Left forelimb (tissue), 1 donor: Measurements from ENCODE around the gene EPB41L5.
"Not testable (repeated sequence)": the region's sequence is repeated elsewhere in the genome, so short reads cannot be mapped to it uniquely, and the experiment has no call there.

Experiments used
- DNase-seq: peaks from one replicate; pipeline ENCODE4 v3.0.0-alpha.2; 2018; ENCODE audit warnings: low spot score

EPB41L5 gene

GRCh38 chr2:120199817-120200459 is 187.1 kb downstream of the EPB41L5 start:
- not testable (repeated sequence) for DNase-seq

GRCh38 chr2:120203251-120204021 is 190.6 kb downstream of the EPB41L5 start:
- no peak for DNase-seq

DNA sequence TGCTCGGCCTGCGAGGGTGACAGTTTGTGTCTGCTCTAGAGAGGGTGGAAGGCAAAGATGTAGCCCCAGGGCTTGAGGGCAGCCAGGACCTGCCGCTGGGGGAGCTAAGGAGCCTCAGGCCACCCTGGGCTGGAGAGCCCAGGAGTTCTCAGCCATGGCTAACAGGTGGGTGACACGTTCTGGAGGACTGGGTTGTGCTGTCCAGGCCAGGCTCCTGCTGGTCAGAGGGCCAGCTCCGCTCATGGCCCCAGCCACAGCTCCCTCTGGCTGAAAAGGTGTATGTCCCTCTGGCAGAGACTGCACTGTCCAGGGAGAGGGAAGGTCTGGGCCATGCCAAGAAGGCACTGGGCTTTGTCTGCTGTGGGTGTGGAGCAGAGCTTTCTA is 191.1 kb downstream of the EPB41L5 start:
- DNase-seq, result no peak

GRCh38 chr2:120204417-120204816 is 191.5 kb downstream of the EPB41L5 start:
- no peak for DNase-seq

DNA sequence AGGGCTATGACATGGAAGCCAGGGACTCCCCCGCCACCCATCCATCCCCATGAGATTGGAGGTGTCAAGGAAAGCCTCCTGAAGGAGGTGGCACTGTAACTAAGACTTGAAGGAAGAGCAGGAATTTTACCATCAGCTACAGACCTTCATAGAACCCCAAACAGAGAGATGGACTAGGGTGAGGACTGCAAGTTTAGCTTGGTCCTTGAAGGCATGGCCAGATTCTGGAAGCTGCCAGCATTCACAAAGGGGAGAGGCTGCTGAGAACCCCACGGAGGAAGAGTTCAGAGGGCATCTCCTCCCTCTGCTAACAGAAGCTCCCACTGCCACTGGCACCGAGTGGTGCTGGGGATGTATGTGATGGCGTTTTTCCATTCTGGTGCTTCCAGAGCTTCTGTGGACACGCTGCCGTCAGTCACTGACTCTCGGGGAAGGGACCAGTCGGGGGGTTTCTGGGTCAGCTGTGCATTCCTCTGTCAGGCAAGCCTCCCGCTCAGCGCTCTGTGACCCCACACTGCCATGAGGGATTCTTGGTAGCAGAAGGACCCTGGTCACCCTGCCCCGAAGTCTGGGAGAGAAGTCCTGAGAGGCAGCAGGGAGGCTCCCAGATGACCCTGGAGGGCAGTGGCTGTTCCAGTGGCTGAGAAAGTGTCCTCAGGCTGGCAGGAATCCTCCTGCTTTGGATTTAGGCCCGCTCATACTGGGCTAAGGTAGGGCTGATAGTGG is 192.2 kb downstream of the EPB41L5 start:
- no peak for DNase-seq

DNA sequence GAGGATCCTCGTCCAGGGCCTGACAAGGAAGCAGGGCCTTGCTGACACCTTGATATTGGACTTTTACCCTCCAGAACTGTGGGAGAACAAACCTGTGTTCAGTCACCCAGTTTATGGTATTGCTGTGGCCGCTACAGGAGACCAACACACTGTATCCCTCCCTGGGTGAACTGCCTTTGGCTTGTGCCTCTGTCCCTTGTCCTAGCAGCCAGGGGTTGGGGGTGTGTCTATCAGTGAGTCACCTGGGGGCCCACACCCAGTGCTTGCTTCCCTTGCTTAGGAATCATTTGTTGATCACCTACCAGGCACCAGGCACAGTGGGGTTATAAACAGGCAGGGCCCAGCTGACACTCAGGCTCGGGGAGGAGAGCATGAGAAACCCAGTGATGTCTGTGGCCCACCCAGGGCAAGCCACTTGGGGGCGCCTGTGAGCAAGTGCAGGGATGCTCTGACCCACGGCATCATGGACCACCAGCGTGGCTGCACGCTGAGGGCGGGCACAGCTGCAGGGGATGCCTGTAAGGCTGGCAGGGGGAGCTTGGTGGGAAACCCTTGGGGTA is 193.2 kb downstream of the EPB41L5 start:
- DNase-seq, result no peak

GRCh38 chr2:120208381-120209353 is 195.8 kb downstream of the EPB41L5 start:
- no peak for DNase-seq

DNA sequence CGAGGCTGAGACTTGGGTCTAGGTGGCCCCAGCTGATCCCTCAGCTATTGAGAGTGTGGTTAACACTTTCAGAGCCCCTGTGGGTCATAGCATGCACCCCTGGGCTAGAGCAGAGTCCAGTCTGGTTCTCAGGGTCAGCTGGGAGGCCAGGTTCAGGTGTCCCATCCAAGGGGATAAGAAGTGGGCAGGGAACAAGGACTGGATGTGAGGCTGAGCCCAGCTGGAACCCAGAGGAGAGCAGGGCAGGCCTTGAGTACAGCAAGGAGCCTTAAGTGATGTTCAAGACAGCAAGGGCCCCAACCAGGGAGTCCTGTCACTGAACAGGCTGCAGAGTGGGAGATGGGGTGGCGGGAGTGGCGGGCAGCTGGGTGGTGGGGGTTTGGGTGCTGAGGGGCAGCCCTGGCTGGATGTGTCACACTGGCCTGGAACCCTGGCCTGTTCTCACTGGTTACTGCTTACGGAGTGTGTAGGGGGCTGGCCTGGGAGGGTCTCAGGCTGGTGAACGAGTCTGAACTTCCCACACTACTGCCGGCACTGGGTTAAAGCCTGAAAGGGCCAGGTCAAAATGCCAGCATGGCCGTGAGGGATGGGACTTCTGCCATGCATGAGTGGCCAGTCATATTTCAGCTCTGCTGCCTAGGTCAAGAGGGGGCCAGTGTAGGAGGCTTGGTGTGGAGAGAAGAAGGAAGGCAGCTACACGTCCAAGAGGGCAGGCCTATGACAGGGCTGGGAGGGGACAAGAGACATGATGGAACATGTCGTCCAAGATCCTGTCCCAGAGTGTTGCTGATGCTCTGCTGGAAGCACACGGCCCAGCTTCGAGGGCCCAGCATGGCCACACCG is 196.8 kb downstream of the EPB41L5 start:
- no peak for DNase-seq

DNA sequence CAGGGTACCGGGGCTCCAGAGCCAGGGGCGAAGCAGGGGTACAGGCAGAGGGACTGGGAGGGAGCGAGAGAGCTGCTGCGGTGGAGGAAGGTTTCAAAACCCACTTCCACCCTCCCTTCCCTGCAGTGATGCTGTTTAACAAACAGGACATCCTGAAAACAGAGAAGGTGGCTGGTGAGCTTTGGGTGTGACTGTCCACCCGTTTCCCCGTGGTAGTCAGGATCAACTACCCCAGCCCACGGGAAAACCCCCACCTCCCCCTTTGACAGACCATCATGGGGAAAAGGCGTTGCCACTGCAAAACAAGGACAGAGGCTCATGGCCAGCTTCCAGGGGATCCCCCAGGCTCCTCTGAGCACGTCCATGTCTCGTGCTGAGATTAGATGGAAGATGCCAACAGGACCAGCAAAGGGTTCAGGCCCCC is 197.4 kb downstream of the EPB41L5 start:
- DNase-seq, result no peak

GRCh38 chr2:120218181-120218580 is 205.3 kb downstream of the EPB41L5 start:
- no peak for DNase-seq

DNA sequence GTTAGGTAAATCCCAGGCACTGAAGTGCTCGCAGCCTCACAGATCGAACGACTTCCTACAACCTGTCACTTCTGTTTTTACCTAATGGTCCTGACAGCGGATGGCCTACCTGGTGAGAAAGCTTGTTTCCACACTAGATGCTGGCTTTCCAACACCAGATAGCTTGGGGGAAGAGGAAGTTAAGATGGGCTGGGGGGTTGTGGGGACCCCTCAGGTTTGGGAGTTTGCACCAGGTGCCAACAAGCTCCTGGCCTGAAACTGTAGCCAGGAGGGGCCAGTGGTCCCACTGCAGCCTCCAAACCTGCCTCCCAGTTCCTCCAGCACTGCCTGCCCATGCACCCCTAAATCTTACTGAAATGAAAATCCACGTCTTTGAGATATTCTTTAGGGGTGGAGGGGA is 206.4 kb downstream of the EPB41L5 start:
- no peak for DNase-seq

DNA sequence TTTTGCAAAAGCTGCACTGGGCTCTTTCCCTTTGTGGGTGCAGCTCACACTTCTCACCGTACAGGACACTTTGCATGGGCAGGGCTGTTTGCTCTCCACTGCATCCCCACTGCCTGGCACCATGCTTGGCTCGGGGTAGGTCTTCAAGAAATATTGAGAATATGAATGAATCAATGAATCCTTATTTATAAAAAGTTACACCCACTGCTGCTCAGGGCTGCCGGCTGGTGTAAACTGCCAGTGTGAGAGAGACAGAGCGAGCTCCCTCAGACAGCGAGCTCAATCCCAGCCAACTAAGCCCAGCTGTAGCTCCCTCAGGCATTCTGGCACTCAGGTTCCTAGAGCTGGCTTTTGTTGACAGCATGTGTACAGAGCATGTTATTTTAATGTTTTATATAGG is 206.9 kb downstream of the EPB41L5 start:
- no peak for DNase-seq

- DNase-seq, result no peak
Observed at GRCh38 chr2:120220756-120221155, 207.9 kb downstream of the EPB41L5 start.

- DNase-seq, result peak; percentile 30
Observed at GRCh38 chr2:120221616-120222015, 208.7 kb downstream of the EPB41L5 start.

DNA sequence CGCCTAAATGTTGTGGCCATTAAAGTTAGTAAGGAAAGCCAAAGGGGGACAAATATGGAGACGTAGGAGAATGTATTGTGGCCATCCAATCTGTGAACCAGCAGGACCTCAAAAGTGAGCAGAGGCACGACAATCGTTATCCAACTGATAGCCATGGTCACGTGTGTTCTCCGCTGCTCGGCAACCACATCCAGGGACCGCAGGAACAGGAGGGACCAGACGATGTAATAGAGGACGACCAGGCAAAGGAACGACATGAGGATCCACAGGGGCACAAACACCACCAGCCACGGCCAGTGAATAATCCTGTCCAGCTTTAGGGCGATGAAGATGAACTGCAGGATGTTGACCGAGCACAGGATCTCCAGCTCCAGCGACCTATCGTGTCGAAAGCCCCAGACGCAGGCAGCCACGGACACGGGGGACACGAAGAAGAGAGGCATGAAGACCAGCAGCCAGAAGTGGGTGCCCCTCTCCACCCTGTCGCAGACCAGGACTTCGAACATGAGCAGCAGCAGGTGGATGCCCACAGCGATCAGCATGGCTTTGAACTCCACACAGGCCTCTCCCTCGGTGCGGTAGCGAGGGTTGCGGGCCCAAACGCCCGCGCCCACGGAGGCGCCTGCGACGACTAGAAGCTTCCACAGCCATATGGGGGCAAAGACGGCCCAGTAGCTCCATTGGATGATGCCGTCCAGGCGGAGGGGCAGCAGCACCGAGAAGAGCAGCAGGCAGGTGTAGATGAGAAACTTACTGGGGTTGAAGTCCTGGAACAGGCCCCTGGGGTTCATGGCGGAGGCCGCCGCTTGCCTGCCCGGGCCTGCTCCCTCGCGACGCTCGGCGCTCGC is 209.5 kb downstream of the EPB41L5 start:
- DNase-seq, result peak; percentile 47

GRCh38 chr2:120223034-120223912 is 210.4 kb downstream of the EPB41L5 start, which contains the start of gene TMEM185B:
TSS of gene TMEM185B (minus strand) at chr2:120223400. CDS start at chr2:120222976, 424 bp downstream.
- peak; percentile 96 for DNase-seq

DNA sequence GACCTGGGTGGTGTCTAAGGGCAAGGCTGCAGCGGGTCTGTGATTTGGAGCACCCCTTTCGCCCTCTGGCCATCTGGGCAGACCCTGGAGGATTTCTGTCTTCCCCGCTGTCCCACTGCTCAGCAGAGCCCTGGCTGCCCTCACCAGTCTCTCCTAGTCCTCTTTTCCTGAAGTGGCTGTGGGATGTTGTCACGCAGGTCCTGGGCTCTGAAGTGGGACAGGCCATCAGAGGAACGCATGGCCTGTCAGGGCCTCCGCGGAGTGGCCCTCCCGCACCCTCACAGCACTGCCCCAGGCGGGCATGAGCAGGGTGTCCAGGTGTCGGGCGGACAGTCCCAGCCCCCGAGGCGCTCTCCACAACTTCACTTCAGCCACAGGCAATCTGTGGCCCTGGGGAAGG is 211.4 kb downstream of the EPB41L5 start:
- peak; percentile 53 for DNase-seq
